K562 (cell line): Measurements from ENCODE around the gene HAPLN2. TPM values are rescaled to one million over a fixed set of nuclear protein-coding genes. Genes with fewer than 3 reads are reported as not detected.

Source experiments
- ELF4 ChIP-seq: fragments of 450-650 bp; formaldehyde crosslinking; IDR thresholded peaks from 2 replicates; pipeline ENCODE4 v1.4.0; 2022; ENCODE audit warnings: missing genetic modification characterization
- EP400 ChIP-seq: fragments of 450-650 bp; IDR thresholded peaks from 2 replicates; pipeline ENCODE4 v1.6.1; 2017; ENCODE audit warnings: antibody characterized with exemption, mild to moderate bottlenecking, moderate library complexity
- FOXA3 ChIP-seq, 2 experiments: fragments of 450-650 bp in 1 of 2; sonication (generic) in 1 of 2; formaldehyde crosslinking; IDR thresholded peaks in 1 of 2; conservative IDR thresholded peaks in 1 of 2; 2 replicates each; pipeline versions ENCODE4 v1.4.0 to v1.8.0; 2020 to 2022; ENCODE audit warnings: mild to moderate bottlenecking in 2 of 2, missing genetic modification reagents in 1 of 2
- FOXP1 ChIP-seq: sonication (generic); formaldehyde crosslinking; IDR thresholded peaks from 2 replicates; pipeline ENCODE4 v1.8.0; 2022; ENCODE audit warnings: mild to moderate bottlenecking, missing genetic modification reagents
- FUS ChIP-seq: fragments of 200-400 bp; formaldehyde crosslinking; optimal IDR thresholded peaks from 2 replicates; pipeline ENCODE3; 2017; ENCODE audit warnings: low read depth, low read length
- HDAC6 ChIP-seq: IDR thresholded peaks from 2 replicates; pipeline ENCODE4 v1.6.1; 2012; ENCODE audit warnings: low read depth, mild to moderate bottlenecking, control low read depth, inconsistent platforms, low read length, moderate library complexity
- JUN ChIP-seq, 2 experiments: sonication (generic) in 1 of 2; formaldehyde crosslinking in 1 of 2; IDR thresholded peaks; 2 replicates each; pipeline versions ENCODE4 v1.6.1 to v1.8.0; 2012 to 2022; ENCODE audit warnings: borderline replicate concordance in 2 of 2, mild to moderate bottlenecking in 2 of 2, improper control_type of control experiment in 1 of 2, low read depth in 1 of 2, low read length in 1 of 2, missing genetic modification reagents in 1 of 2
- NEUROD1 ChIP-seq: fragments of 150-350 bp; IDR thresholded peaks from 2 replicates; pipeline ENCODE4 v1.6.1; 2014; ENCODE audit warnings: borderline replicate concordance, low read length, low read depth; ENCODE audit not compliant: partially characterized antibody
- RBFOX2 ChIP-seq: fragments of 200-400 bp; formaldehyde crosslinking; IDR thresholded peaks from 2 replicates; pipeline ENCODE4 v1.6.1; 2017; ENCODE audit warnings: low read depth, mild to moderate bottlenecking, low read length, moderate library complexity
- RBM14 ChIP-seq: fragments of 200-400 bp; formaldehyde crosslinking; IDR thresholded peaks from 2 replicates; pipeline ENCODE4 v1.6.1; 2018; ENCODE audit warnings: low read depth, mild to moderate bottlenecking, low read length, moderate library complexity, borderline replicate concordance; ENCODE audit not compliant: insufficient read depth
- ZBTB7A ChIP-seq: IDR thresholded peaks from 2 replicates; pipeline ENCODE4 v1.6.1; 2011; ENCODE audit warnings: low read depth, mild to moderate bottlenecking, low read length, moderate library complexity, borderline replicate concordance; ENCODE audit not compliant: control insufficient read depth
- ZKSCAN3 ChIP-seq: fragments of 250-450 bp; sonication (Bioruptor Pico); IDR thresholded peaks from 2 replicates; pipeline ENCODE4 v1.4.0; 2020
- polyA plus RNA-seq, 8 experiments: library from polyadenylated mRNA; depleted of rRNA in 4 of 8; stranded (reverse) in 5 of 8; unstranded in 3 of 8; fragments of >200 nt; fragmentation: Nextera tagmentation in 2 of 8; fragmentation: Illumina TruSeq in 1 of 8; extraction: Ambion mirVana in 2 of 8; extraction: Trizol in 1 of 8; gene quantifications; 2 replicates each; pipeline versions ENCODE4 v1.2.1 to v1.2.3, GENCODE V29; 2011 to 2014; ENCODE audit warnings: inconsistent platforms in 1 of 8, missing spikeins in 1 of 8
- total RNA-seq, 7 experiments: library from RNA; depleted of rRNA in 6 of 7; stranded (reverse); fragments of >200 nt in 6 of 7; fragmentation: Illumina TruSeq in 2 of 7; extraction: Trizol in 2 of 7; gene quantifications; 2 replicates each; pipeline versions ENCODE4 v1.2.1 to v1.2.3, GENCODE V29; 2011 to 2021; ENCODE audit warnings: low replicate concordance in 1 of 7
- TF ChIP-seq, protein P1 (sequence below): fragments of 450-650 bp; IDR thresholded peaks from 2 replicates; pipeline ENCODE4 v1.6.1; 2017; ENCODE audit warnings: antibody characterized with exemption, mild to moderate bottlenecking

The HAPLN2 gene
- total and polyA plus RNA-seq, 9 of the 15 experiments (the other 6 are each of a cell fraction or from before 2014, with no cell fraction given), result 0.14 to 5.2 (median 3.8) TPM; not detected in 4

DNA sequence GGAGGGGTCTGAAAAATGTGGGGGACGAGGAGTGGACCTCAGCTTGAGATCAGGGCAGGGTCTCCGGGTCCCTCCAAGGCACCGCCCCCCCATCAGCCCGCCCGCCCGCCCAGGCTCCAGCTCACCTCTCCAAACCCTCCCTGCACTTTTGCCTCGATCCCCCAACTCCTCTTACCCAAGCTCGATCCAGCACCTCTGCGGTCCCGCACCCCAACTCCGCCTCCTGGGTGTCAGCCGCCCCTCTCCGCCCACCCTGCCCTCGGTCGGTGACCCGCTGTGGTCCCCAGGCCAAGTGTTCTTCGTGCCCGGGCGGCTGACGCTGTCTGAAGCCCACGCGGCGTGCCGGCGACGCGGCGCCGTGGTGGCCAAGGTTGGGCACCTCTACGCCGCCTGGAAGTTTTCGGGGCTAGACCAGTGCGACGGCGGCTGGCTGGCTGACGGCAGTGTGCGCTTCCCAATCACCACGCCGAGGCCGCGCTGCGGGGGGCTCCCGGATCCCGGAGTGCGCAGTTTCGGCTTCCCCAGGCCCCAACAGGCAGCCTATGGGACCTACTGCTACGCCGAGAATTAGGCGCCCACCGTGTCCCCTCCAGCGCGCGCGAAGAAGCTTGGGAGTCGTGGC lies 5.7 kb downstream of the HAPLN2 start (continued):
- TF ChIP-seq FOXA3 (CRISPR knock-in tag; conservative IDR thresholded peaks at IDR 0.05 in 1 of 2, IDR thresholded peaks at IDR 0.05 in 1 of 2), result peak in 1 of 2 experiments; percentile 10; a peak in 1 of 4 replicates
- TF ChIP-seq ZBTB7A, result peak; percentile 14; the same call in 1 of the 2 replicates
- TF ChIP-seq RBFOX2, result peak; percentile 26; the same call in 1 of the 2 replicates
- TF ChIP-seq ELF4 (CRISPR knock-in tag), result no peak
- no peak for TF ChIP-seq EP400
- peak; percentile 18; the same call in 1 of the 2 replicates for TF ChIP-seq FOXP1
- TF ChIP-seq RBM14, result 0 out of 2 replicates have a peak, but pooled peaks have one; percentile 79
- TF ChIP-seq NEUROD1, result no peak
- TF ChIP-seq, protein P1, sequence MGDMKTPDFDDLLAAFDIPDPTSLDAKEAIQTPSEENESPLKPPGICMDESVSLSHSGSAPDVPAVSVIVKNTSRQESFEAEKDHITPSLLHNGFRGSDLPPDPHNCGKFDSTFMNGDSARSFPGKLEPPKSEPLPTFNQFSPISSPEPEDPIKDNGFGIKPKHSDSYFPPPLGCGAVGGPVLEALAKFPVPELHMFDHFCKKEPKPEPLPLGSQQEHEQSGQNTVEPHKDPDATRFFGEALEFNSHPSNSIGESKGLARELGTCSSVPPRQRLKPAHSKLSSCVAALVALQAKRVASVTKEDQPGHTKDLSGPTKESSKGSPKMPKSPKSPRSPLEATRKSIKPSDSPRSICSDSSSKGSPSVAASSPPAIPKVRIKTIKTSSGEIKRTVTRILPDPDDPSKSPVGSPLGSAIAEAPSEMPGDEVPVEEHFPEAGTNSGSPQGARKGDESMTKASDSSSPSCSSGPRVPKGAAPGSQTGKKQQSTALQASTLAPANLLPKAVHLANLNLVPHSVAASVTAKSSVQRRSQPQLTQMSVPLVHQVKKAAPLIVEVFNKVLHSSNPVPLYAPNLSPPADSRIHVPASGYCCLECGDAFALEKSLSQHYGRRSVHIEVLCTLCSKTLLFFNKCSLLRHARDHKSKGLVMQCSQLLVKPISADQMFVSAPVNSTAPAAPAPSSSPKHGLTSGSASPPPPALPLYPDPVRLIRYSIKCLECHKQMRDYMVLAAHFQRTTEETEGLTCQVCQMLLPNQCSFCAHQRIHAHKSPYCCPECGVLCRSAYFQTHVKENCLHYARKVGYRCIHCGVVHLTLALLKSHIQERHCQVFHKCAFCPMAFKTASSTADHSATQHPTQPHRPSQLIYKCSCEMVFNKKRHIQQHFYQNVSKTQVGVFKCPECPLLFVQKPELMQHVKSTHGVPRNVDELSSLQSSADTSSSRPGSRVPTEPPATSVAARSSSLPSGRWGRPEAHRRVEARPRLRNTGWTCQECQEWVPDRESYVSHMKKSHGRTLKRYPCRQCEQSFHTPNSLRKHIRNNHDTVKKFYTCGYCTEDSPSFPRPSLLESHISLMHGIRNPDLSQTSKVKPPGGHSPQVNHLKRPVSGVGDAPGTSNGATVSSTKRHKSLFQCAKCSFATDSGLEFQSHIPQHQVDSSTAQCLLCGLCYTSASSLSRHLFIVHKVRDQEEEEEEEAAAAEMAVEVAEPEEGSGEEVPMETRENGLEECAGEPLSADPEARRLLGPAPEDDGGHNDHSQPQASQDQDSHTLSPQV, result 0 out of 2 replicates have a peak, but pooled peaks have one; percentile 17
- TF ChIP-seq JUN (IDR thresholded peaks at IDR 0.05; ENCODE audit: borderline replicate concordance, low read depth, low read length), result no peak
- no peak; the same call in 1 of the 2 replicates for TF ChIP-seq JUN (CRISPR knock-in tag; IDR thresholded peaks at IDR 0.05; ENCODE audit: borderline replicate concordance)
- peak; percentile 52 for TF ChIP-seq FUS
- peak; percentile 74 for TF ChIP-seq ZKSCAN3 (CRISPR knock-in tag)
- TF ChIP-seq HDAC6, result no peak
